ENCODE data around the gene IRX1.

Gene IRX1

DNA sequence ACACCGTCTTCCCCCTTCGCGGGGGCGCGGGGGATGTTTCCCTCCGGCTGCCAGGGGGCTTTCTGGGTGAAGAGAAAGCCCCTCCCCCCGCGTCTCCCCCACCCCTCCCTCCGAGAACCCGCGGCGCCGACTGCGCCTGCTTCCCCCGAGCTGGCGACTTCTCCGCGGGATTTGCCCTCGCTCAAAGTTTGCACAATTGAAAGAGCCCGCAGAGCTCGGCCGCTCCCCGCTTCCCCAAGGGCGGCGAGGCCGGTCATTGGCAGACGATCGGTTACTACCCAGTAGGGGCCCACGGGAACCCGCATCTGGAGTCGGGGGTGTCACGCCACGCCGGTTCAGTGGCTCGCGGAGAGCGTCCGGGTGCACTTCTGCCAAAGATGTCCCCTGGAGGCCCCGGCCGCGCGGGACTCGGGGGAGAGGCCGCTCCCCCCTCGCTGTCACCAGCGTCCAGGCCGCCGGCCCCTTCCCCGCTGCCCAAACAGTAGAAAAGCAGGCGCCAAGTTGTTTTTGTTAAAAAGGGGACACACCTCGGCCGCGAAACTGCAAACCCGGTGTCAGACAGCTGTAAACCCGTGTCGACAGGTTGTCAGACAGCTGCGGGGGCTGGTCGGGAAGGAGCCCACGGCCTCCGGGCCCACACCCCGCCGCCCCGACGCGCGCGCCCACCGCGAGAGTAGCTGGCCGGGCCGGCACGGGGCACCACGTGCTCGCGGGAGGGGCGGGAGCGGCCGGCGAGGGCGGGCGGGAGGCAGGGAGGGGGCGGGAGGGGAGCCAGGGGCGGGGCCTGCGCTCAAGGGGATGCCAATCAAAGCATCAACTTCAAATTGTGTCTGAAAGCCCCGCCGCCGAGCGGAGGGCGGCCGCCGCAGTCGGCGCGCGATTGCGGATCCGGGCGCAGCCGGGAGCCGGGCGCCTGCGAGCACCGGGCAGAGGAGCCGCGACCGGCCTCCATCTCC lies at the start of gene IRX1:
Gene IRX1 (plus strand): TSS at position 827 of the 956 bp plus-strand sequence. CDS start 274 bp downstream, outside the sequence.
- DNase-seq: no peak
- no peaks in the 10 kb centered on the region for H3K36me3 ChIP-seq
- peak within 1 kb of the TSS; percentile 7; the same call in 1 of the 2 replicates for H3K4me3 ChIP-seq (ENCODE audit: low read depth, low read length)
- TF ChIP-seq, protein P1, sequence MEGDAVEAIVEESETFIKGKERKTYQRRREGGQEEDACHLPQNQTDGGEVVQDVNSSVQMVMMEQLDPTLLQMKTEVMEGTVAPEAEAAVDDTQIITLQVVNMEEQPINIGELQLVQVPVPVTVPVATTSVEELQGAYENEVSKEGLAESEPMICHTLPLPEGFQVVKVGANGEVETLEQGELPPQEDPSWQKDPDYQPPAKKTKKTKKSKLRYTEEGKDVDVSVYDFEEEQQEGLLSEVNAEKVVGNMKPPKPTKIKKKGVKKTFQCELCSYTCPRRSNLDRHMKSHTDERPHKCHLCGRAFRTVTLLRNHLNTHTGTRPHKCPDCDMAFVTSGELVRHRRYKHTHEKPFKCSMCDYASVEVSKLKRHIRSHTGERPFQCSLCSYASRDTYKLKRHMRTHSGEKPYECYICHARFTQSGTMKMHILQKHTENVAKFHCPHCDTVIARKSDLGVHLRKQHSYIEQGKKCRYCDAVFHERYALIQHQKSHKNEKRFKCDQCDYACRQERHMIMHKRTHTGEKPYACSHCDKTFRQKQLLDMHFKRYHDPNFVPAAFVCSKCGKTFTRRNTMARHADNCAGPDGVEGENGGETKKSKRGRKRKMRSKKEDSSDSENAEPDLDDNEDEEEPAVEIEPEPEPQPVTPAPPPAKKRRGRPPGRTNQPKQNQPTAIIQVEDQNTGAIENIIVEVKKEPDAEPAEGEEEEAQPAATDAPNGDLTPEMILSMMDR (IDR thresholded peaks at IDR 0.05; ENCODE audit: low read depth, low read length): no peak
- H3K27ac ChIP-seq: no peak within 1 kb of the TSS
- H3K9me3 ChIP-seq (ENCODE audit: severe bottlenecking): peaks cover 86% of the 10 kb centered on the region
- H3K27me3 ChIP-seq (ENCODE audit: insufficient read depth, low read depth, severe bottlenecking): peaks cover 94% of the 10 kb centered on the region

DNA sequence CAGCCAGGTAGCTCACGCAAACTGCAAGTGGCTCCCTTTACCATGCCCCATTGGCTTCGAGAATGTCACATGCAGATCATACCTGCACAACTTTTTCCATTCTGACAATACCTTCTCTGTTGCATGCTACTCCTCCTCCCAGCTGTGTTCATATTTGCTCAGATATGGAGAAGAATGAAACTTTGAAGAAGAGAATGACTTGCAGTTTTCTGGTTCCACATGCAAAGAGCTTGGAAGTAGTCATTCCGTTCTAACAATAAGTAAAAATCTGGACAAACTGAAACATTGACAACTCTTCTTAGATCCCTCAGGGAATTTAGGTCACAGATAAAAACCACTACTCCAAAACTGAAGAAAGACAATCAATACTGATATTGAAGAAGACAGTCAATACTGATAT lies 49.6 kb upstream of the IRX1 start:
- no peak for DNase-seq
- H3K9me3 ChIP-seq (ENCODE audit: severe bottlenecking): peaks cover 3% of the 10 kb centered on the region
- no peak overlapping the region for H3K4me3 ChIP-seq (ENCODE audit: low read depth, low read length)
- H3K27me3 ChIP-seq (ENCODE audit: insufficient read depth, low read depth, severe bottlenecking): peaks cover 96% of the 10 kb centered on the region
- H3K27ac ChIP-seq: no peak overlapping the region
- H3K36me3 ChIP-seq: no peaks in the 10 kb centered on the region
- TF ChIP-seq, protein P1 (IDR thresholded peaks at IDR 0.05; ENCODE audit: low read depth, low read length): no peak

DNA sequence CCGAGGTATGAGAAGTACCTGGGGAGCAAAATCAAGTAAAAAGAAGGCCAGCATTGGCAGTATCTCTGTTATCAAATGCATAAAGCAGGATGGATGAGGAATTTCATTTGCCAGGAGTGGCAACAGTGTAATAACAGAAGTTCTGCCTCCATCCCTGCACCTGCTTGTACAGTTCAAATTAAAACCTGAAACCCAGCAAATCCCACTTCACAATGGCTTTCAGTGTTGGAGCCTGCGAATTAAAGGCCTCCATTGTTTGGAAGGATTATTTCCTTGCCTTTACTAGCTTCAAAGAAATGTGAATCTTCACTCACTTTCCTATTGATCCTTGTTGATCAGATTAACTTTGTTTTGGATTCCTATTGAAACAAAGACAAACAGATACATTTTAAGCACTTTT lies 31.5 kb upstream of the IRX1 start:
- TF ChIP-seq, protein P1 (IDR thresholded peaks at IDR 0.05; ENCODE audit: low read depth, low read length): no peak
- DNase-seq: no peak
- H3K4me3 ChIP-seq (ENCODE audit: low read depth, low read length): no peak overlapping the region
- peaks cover 15% of the 10 kb centered on the region for H3K9me3 ChIP-seq (ENCODE audit: severe bottlenecking)
- no peaks in the 10 kb centered on the region for H3K36me3 ChIP-seq
- H3K27me3 ChIP-seq (ENCODE audit: insufficient read depth, low read depth, severe bottlenecking): peaks cover 83% of the 10 kb centered on the region
- no peak overlapping the region for H3K27ac ChIP-seq

DNA sequence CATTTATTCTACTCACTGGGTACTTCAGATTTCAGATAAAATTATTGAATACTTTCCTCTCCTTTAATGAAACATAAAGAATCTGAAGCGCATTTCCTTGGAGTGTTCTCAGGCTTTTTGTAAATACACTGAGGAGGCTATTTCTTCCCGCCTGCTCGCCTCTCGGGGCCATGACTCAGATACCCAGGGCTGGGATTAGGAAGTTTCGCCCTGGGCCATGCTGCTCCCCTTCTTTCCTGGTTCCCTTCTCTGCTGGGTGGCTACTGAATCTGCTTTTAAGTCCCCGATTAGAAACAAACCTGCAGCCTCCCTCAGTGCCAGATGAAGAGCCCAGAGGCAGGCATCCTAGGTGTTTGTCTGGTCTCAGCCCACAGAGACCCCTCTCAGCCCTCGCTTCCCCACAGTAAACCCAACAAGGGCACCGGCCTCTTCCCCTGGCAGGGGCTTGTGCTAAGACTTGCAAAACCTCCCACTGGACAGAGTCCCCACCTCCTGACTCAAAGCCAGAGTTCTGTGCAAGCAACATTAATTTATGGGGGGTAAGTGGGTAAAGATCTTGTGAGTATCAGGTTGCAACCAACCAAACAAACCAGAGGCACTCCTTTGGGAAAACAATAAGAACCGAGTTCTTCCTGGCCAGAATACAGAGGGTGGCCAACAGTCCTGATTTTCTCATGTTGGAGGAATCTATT lies 30.7 kb upstream of the IRX1 start:
- Histone ChIP-seq H3K9me3 (ENCODE audit: severe bottlenecking) (peaks cover 13% of the 10 kb centered on the region), H3K36me3 (no peaks in the 10 kb centered on the region), H3K27ac (no peak overlapping the region), H3K4me3 (ENCODE audit: low read depth, low read length) (no peak overlapping the region), H3K27me3 (ENCODE audit: insufficient read depth, low read depth, severe bottlenecking) (peaks cover 92% of the 10 kb centered on the region)
- no peak for DNase-seq
- TF ChIP-seq, protein P1 (IDR thresholded peaks at IDR 0.05; ENCODE audit: low read depth, low read length): no peak

DNA sequence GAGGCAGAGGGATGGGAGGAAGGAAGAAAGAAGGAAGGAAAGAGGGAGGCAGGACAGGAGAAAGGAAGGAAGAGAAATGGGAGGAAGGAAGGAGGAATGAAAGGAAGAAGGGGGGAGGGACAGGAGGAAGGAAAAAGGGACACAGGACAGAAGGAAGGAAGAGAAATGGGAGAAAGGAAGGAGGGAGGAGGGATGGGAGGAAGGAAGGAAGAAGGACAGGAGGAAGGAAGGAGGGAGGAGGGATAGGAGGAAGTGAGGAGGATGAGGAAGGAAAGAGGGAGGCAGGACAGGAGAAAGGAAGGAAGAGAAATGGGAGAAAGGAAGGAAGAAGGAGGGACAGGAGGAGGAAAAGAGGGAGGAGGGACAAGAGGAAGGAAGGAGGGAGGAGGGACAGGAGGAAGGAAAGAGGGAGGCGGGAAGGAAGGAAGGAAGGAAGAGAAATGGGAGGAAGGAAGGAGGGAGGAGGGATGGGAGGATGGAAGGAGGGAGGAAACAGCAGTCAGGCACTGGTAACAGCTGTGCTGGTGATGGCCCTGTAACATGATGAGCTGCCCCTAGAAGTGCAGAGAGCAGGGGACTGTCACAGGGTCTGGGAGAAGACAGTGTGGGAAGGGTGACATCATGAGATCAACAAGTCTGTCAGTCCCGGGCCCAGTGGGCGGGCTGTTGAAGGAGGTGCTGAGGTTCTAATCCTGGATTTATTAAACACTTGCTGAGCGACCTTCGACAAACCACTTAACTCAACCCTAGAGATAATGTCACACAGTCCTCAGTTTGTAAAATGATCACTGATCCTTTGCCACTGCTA lies 10.7 kb upstream of the IRX1 start:
- Histone ChIP-seq H3K36me3 (no peaks in the 10 kb centered on the region), H3K27ac (no peak overlapping the region), H3K9me3 (ENCODE audit: severe bottlenecking) (peaks cover 4% of the 10 kb centered on the region), H3K27me3 (ENCODE audit: insufficient read depth, low read depth, severe bottlenecking) (peaks cover 95% of the 10 kb centered on the region), H3K4me3 (ENCODE audit: low read depth, low read length) (no peak overlapping the region)
- peak; percentile 34 for DNase-seq
- TF ChIP-seq, protein P1 (IDR thresholded peaks at IDR 0.05; ENCODE audit: low read depth, low read length): no peak

All from WERI-Rb-1 (cell line).